Measurements from ENCODE around the gene NOSIP. TPM values are rescaled to one million over a fixed set of nuclear protein-coding genes. Genes with fewer than 3 reads are reported as not detected.

Gene NOSIP
- total RNA-seq, 1 experiment from 2014 or later: 57.9 TPM

DNA sequence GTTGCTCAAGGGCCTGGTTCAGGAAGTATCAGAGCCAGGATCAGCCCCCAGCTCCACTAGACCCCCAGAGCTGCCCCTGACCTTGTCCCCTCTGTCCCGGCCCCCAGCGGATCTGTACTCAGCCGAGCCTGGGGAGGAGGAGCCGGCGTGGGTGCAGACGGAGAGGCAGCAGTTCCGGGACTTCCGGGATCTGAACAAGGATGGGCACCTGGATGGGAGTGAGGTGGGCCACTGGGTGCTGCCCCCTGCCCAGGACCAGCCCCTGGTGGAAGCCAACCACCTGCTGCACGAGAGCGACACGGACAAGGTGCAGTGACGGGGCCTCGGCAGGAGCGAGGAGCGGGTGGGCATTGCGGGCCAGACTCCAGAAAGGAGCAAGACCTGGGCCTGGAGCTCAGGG is 37.9 kb downstream of the NOSIP start:
- no peak for DNase-seq (ENCODE audit: unreplicated experiment)
- Mint-ChIP-seq H3K4me1 (ENCODE audit: insufficient read depth, unreplicated experiment) (no peaks in the 10 kb centered on the region), H3K27ac (ENCODE audit: low read depth, unreplicated experiment) (no peak overlapping the region), H3K9me3 (ENCODE audit: unreplicated experiment) (no peaks in the 10 kb centered on the region), H3K36me3 (ENCODE audit: insufficient read depth, unreplicated experiment) (no peaks in the 10 kb centered on the region), H3K27me3 (ENCODE audit: insufficient read depth, unreplicated experiment) (peaks cover 13% of the 10 kb centered on the region), H3K4me3 (ENCODE audit: unreplicated experiment) (no peak overlapping the region)
- no TSS peak for BruUV-seq (replicated peaks)
- TF ChIP-seq, protein P1, sequence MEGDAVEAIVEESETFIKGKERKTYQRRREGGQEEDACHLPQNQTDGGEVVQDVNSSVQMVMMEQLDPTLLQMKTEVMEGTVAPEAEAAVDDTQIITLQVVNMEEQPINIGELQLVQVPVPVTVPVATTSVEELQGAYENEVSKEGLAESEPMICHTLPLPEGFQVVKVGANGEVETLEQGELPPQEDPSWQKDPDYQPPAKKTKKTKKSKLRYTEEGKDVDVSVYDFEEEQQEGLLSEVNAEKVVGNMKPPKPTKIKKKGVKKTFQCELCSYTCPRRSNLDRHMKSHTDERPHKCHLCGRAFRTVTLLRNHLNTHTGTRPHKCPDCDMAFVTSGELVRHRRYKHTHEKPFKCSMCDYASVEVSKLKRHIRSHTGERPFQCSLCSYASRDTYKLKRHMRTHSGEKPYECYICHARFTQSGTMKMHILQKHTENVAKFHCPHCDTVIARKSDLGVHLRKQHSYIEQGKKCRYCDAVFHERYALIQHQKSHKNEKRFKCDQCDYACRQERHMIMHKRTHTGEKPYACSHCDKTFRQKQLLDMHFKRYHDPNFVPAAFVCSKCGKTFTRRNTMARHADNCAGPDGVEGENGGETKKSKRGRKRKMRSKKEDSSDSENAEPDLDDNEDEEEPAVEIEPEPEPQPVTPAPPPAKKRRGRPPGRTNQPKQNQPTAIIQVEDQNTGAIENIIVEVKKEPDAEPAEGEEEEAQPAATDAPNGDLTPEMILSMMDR (IDR thresholded peaks at IDR 0.05; ENCODE audit: unreplicated experiment): no peak
- ChIA-PET POLR2A (interaction anchor here (1.2 kb wide), 1 partner anchor 9 kb away, joined by 3 read pairs; no protein-coding TSS in a partner anchor), CTCF (interaction anchor here (0.5 to 2.5 kb wide), 3 partner anchors 28 to 256 kb away, joined by 3 to 14 read pairs (median 5); no protein-coding TSS in a partner anchor)
- intact Hi-C loops (cut with micrococcal nuclease): loop anchor here (10.0 kb wide), 1 partner anchor 318 kb away; no protein-coding TSS in a partner anchor

DNA sequence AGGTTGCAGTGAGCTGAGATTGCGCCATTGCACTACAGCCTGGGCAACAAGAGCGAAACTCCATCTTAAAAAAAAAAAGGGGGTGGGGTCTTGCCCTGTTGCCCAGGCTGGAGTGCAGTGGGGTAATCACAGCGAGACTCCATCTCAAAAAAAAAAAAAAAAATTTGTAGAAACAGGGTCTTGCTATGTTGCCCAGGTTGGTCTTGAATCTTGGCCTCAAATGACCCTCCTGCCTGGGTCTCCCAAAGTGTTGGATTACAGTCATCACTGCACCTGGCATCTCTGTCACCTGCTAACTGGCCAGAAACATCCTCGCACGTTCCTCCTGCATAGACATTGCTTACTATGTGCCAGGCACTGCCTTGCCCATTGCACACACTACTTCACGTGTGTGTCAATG is 38.4 kb downstream of the NOSIP start:
- Mint-ChIP-seq H3K9me3 (ENCODE audit: unreplicated experiment) (no peaks in the 10 kb centered on the region), H3K36me3 (ENCODE audit: insufficient read depth, unreplicated experiment) (no peaks in the 10 kb centered on the region), H3K27me3 (ENCODE audit: insufficient read depth, unreplicated experiment) (peaks cover 13% of the 10 kb centered on the region), H3K4me3 (ENCODE audit: unreplicated experiment) (no peak overlapping the region), H3K4me1 (ENCODE audit: insufficient read depth, unreplicated experiment) (no peaks in the 10 kb centered on the region), H3K27ac (ENCODE audit: low read depth, unreplicated experiment) (no peak overlapping the region)
- no peak for DNase-seq (ENCODE audit: unreplicated experiment)
- TF ChIP-seq, protein P1 (IDR thresholded peaks at IDR 0.05; ENCODE audit: unreplicated experiment): no peak
- CTCF ChIA-PET: interaction anchor here (0.5 kb wide), 1 partner anchor 255 kb away, joined by 3 read pairs; no protein-coding TSS in a partner anchor
- POLR2A ChIA-PET: interaction anchor here (1.0 kb wide), 1 partner anchor 39 kb away, joined by 3 read pairs; no protein-coding TSS in a partner anchor
- BruUV-seq (replicated peaks): no TSS peak
- intact Hi-C loops (cut with micrococcal nuclease): loop anchor here (10.0 kb wide), 1 partner anchor 317 kb away; no protein-coding TSS in a partner anchor

DNA sequence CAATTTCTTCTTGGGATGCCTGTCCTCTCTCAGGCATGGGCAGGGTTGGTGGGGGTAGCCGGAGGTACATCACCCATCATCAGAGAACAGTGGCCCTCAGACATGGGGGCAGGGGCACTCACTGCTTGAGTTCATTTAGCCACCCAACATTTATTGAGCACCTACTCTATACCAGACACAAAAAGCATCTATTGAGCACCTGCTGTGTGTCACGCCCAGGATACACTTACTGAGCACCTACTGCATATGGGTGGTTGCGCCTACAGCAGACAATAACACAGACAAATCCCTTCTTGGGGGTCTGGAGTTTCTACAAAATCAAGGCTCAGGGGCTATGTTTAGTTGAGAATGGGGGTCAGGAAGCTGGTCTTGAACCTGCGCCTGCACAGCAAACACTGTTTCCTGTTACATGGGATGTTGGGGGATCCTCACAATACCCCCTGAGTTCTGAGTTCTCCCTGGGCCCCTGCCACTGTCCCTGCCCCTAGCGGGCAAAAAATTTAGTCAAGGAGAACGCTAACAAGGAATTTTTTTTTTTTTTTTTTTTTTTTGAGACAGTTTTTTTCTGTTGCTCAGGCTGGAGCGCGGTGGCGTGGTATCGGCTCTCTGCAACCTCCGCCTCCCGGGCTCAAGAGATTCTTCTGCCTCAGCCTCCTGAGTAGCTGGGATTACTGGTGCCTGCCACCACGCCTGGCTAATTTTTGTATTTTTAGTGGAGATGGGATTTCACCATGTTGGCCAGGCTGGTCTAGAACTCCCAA is 41.0 kb downstream of the NOSIP start:
- no TSS peak for BruUV-seq (replicated peaks)
- intact Hi-C loops (cut with micrococcal nuclease): no loop called here
- Mint-ChIP-seq H3K36me3 (ENCODE audit: insufficient read depth, unreplicated experiment) (no peaks in the 10 kb centered on the region), H3K27me3 (ENCODE audit: insufficient read depth, unreplicated experiment) (peaks cover 19% of the 10 kb centered on the region), H3K4me3 (ENCODE audit: unreplicated experiment) (no peak overlapping the region), H3K4me1 (ENCODE audit: insufficient read depth, unreplicated experiment) (no peaks in the 10 kb centered on the region), H3K27ac (ENCODE audit: low read depth, unreplicated experiment) (no peak overlapping the region), H3K9me3 (ENCODE audit: unreplicated experiment) (no peaks in the 10 kb centered on the region)
- ChIA-PET CTCF (interaction anchor here (0.6 kb wide), 1 partner anchor 90 kb away, joined by 5 read pairs; no protein-coding TSS in a partner anchor), POLR2A (interaction anchor here (1.1 kb wide), 1 partner anchor 44 kb away, joined by 4 read pairs; the partner anchor contains the start of gene RPS11)
- TF ChIP-seq, protein P1 (IDR thresholded peaks at IDR 0.05; ENCODE audit: unreplicated experiment): no peak
- no peak for DNase-seq (ENCODE audit: unreplicated experiment)

DNA sequence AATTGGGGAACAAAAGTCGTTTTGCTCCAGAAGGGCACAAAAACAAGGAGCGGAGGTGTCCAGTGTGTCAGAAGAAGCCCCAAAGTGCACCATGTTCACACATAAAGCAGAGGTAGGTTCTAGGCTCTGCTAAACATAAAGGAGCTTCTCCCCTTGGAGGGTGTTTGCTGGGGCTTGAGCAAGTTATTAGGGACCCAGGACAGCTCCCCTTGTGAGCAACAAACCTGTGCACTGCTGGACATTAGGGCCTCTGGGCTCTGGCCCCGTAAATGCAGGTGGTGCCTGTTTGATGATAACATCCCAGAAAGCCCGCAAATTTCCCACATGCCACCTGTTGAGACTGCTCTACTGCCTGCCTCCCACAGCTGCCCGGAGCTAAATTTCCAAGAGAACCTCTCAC is 41.7 kb downstream of the NOSIP start:
- no peak overlapping the region for H3K4me3 Mint-ChIP-seq (ENCODE audit: unreplicated experiment)
- no TSS peak for BruUV-seq (replicated peaks)
- no peak overlapping the region for H3K27ac Mint-ChIP-seq (ENCODE audit: low read depth, unreplicated experiment)
- no peaks in the 10 kb centered on the region for H3K4me1 Mint-ChIP-seq (ENCODE audit: insufficient read depth, unreplicated experiment)
- POLR2A ChIA-PET: interaction anchor here (1.1 kb wide), 1 partner anchor 43 kb away, joined by 4 read pairs; the partner anchor contains the start of gene RPS11
- CTCF ChIA-PET: interaction anchor here (0.5 to 0.6 kb wide), 2 partner anchors 61 to 91 kb away, joined by 3 to 5 read pairs; no protein-coding TSS in a partner anchor
- no peaks in the 10 kb centered on the region for H3K36me3 Mint-ChIP-seq (ENCODE audit: insufficient read depth, unreplicated experiment)
- intact Hi-C loops (cut with micrococcal nuclease): no loop called here
- H3K27me3 Mint-ChIP-seq (ENCODE audit: insufficient read depth, unreplicated experiment): peaks cover 12% of the 10 kb centered on the region
- DNase-seq (ENCODE audit: unreplicated experiment): no peak
- H3K9me3 Mint-ChIP-seq (ENCODE audit: unreplicated experiment): no peaks in the 10 kb centered on the region
- TF ChIP-seq, protein P1 (IDR thresholded peaks at IDR 0.05; ENCODE audit: unreplicated experiment): no peak

Measured in MCF 10A (cell line).